Osteoblast (primary cell): Measurements from ENCODE around the gene CTCFL. TPM values are rescaled to one million over a fixed set of nuclear protein-coding genes. Genes with fewer than 3 reads are reported as not detected.

Source experiments
- DNase-seq: peaks from one replicate; pipeline ENCODE4 v3.0.0; 2011; ENCODE audit warnings: low spot score, mixed read lengths; ENCODE audit not compliant: insufficient read length; ENCODE audit errors: missing footprints
- H2AFZ ChIP-seq: 2 replicates; pipeline ENCODE4 v1.6.0; 2011; ENCODE audit warnings: mild to moderate bottlenecking, low read length
- H3K27ac ChIP-seq: 2 replicates; pipeline ENCODE4 v1.5.1; 2011; ENCODE audit warnings: mild to moderate bottlenecking, low read depth, low read length, moderate library complexity
- H3K27me3 ChIP-seq: 2 replicates; pipeline ENCODE4 v1.6.0; 2012; ENCODE audit warnings: mild to moderate bottlenecking, control low read depth, inconsistent platforms, low read length, moderate library complexity; ENCODE audit not compliant: insufficient read depth
- H3K36me3 ChIP-seq: 2 replicates; pipeline ENCODE4 v1.5.1; 2011; ENCODE audit warnings: mild to moderate bottlenecking, low read length, control low read depth, moderate library complexity; ENCODE audit not compliant: insufficient read depth
- H3K4me1 ChIP-seq: 2 replicates; pipeline ENCODE4 v1.5.1; 2011; ENCODE audit warnings: mild to moderate bottlenecking, low read length, control low read depth, moderate library complexity; ENCODE audit not compliant: insufficient read depth
- H3K4me2 ChIP-seq: 2 replicates; pipeline ENCODE4 v1.6.0; 2011; ENCODE audit warnings: mild to moderate bottlenecking, low read length; ENCODE audit not compliant: insufficient read depth
- H3K4me3 ChIP-seq: fragments of 200-600 bp; sonication (generic); 3 replicates; pipeline ENCODE4 v1.5.1; 2012; ENCODE audit warnings: mild to moderate bottlenecking, low read length, inconsistent platforms; ENCODE audit not compliant: insufficient read depth
- H3K79me2 ChIP-seq: 2 replicates; pipeline ENCODE4 v1.6.0; 2012; ENCODE audit warnings: mild to moderate bottlenecking, low read length, control low read depth, inconsistent platforms; ENCODE audit not compliant: insufficient read depth
- H3K9me3 ChIP-seq: 2 replicates; pipeline ENCODE4 v1.5.1; 2011; ENCODE audit warnings: low read depth, low read length, control low read depth
- H4K20me1 ChIP-seq: 2 replicates; pipeline ENCODE4 v1.6.0; 2012; ENCODE audit warnings: mild to moderate bottlenecking, low read length, control low read depth; ENCODE audit not compliant: insufficient read depth
- CTCF ChIP-seq: IDR thresholded peaks from 2 replicates; pipeline ENCODE4 v1.5.1; 2011; ENCODE audit warnings: mild to moderate bottlenecking, low read depth, low read length, moderate library complexity; ENCODE audit errors: extremely low read depth
- total RNA-seq: library from RNA; depleted of rRNA; stranded (reverse); fragments of >200 nt; gene quantifications from 2 replicates; pipeline ENCODE4 v1.2.3, GENCODE V29; 2012

CTCFL gene
- total RNA-seq, 1 donor: not detected

- H3K27me3 ChIP-seq: peaks cover 10% of the 10 kb centered on the region
- no peak for DNase-seq
Measured at GRCh38 chr20:57537822-57538221, 12.9 kb upstream of the CTCFL start.

GRCh38 chr20:57536771-57537724 lies 12.1 kb upstream of the CTCFL start:
- no peaks in the 10 kb centered on the region for H3K36me3 ChIP-seq
- DNase-seq: no peak
- H3K4me3 ChIP-seq: no peak overlapping the region
- H3K27ac ChIP-seq: no peak overlapping the region
- no peaks in the 10 kb centered on the region for H4K20me1 ChIP-seq
- no peak for TF ChIP-seq CTCF
- H3K27me3 ChIP-seq: peaks cover 8% of the 10 kb centered on the region
- H2AFZ ChIP-seq: no peak overlapping the region
- H3K9me3 ChIP-seq: no peaks in the 10 kb centered on the region
- H3K4me1 ChIP-seq: no peaks in the 10 kb centered on the region
- H3K4me2 ChIP-seq: no peak overlapping the region
- H3K79me2 ChIP-seq: no peaks in the 10 kb centered on the region

More at GRCh38 chr20:57537822-57538221, 12.9 kb upstream of the CTCFL start:
- Histone ChIP-seq H3K79me2 (no peaks in the 10 kb centered on the region), H2AFZ (no peak overlapping the region), H3K4me3 (no peak overlapping the region), H3K27ac (no peak overlapping the region), H3K9me3 (no peaks in the 10 kb centered on the region), H3K4me1 (no peaks in the 10 kb centered on the region), H4K20me1 (no peaks in the 10 kb centered on the region), H3K4me2 (no peak overlapping the region), H3K36me3 (no peaks in the 10 kb centered on the region)
- no peak for TF ChIP-seq CTCF

- Histone ChIP-seq H4K20me1 (no peaks in the 10 kb centered on the region), H3K27me3 (peaks cover 3% of the 10 kb centered on the region), H3K4me2 (no peak overlapping the region), H3K36me3 (no peaks in the 10 kb centered on the region), H3K4me1 (no peaks in the 10 kb centered on the region), H3K27ac (no peak overlapping the region), H3K4me3 (no peak overlapping the region), H2AFZ (no peak overlapping the region), H3K79me2 (no peaks in the 10 kb centered on the region), H3K9me3 (no peaks in the 10 kb centered on the region)
- DNase-seq: no peak
- no peak for TF ChIP-seq CTCF
Measured at GRCh38 chr20:57536120-57536708, 11.3 kb upstream of the CTCFL start.

GRCh38 chr20:57535297-57535696 lies 10.4 kb upstream of the CTCFL start:
- Histone ChIP-seq H3K27ac (no peak overlapping the region), H3K4me1 (no peaks in the 10 kb centered on the region), H3K36me3 (no peaks in the 10 kb centered on the region), H3K79me2 (no peaks in the 10 kb centered on the region), H3K27me3 (peaks cover 3% of the 10 kb centered on the region), H4K20me1 (no peaks in the 10 kb centered on the region), H3K4me2 (no peak overlapping the region), H2AFZ (no peak overlapping the region), H3K9me3 (no peaks in the 10 kb centered on the region), H3K4me3 (no peak overlapping the region)
- TF ChIP-seq CTCF: no peak
- no peak for DNase-seq
